Left renal pelvis (tissue), 4 donors: Measurements from ENCODE around the gene AKAP14. TPM values are rescaled to one million over a fixed set of nuclear protein-coding genes. Genes with fewer than 3 reads are reported as not detected.
"Not testable (repeated sequence)": the region's sequence is repeated elsewhere in the genome, so short reads cannot be mapped to it uniquely, and the experiment has no call there.

Experiments used
- DNase-seq, 4 donors: peaks; one replicate each; pipeline ENCODE4 v3.0.0-alpha.2; 2013; ENCODE audit warnings: low read depth in 4 of 4, low spot score in 3 of 4
- polyA plus RNA-seq, 4 donors: library from polyadenylated mRNA; unstranded; fragments of 120-200 nt; gene quantifications; one replicate each; pipeline ENCODE4 v1.2.1, GENCODE V29; 2013; ENCODE audit not compliant: insufficient read length in 4 of 4

Gene AKAP14
- under 1 TPM in 2 of 4 donors, not detected in 2; 0.42 to 0.76 TPM for polyA plus RNA-seq

DNA sequence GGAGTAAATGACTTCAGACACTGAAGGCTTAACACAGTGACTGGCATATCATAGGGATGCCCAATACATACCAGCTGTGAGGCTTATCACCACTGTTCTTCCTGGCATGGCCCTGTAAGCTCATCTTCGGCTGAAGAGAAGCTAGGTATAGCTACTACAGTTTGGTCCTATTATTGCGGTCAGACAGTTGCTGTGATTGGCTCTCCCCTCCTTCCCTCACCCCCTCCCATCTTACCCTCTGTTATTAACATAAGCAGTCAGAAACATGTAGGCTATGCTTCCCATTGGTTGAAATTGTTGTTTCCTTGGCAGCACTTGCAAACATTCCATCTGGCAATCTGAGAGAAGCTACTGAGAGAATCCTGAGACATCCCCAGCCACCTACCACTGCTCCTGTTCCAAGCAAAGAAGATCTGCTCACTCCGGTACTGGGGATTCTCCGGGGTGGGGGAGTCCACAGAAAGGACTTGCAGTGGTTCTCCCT lies at the start of gene AKAP14:
Gene AKAP14, plus strand, starts transcription at position 51 of the 484 bp plus-strand sequence. CDS start 7,331 bp downstream, outside the sequence.
- no peak for DNase-seq

GRCh38 chrX:119852382-119853353 lies 43.0 kb upstream of the AKAP14 start, which contains the start of gene UPF3B:
UPF3B (minus strand) TSS chrX:119852963; CDS start chrX:119852928, 35 bp downstream.
- peak; percentile 82 to 91 (median 86) for DNase-seq

- peak in 1 of 4 donors; percentile 5 for DNase-seq
Observed at GRCh38 chrX:119853444-119853843, 42.2 kb upstream of the AKAP14 start.

GRCh38 chrX:119870626-119871131 lies 25.0 kb upstream of the AKAP14 start:
- no peak for DNase-seq

DNA sequence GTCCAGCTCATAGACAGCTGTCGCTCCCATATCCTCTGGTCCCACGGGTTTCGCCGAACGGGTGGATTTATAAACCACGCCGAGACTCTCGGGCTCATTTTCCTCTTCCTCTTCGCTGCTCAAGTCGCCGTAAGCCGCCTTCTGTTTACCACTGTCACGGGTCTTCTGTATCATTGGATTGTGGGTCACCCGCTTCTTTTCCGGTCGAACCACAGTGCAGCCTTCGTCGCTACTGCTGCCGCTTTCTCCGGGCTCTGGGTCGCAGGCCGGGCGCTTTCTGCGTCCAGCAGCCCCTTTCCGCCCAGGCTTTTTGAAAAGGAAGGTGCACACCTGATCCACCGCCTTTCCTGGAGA lies 24.5 kb upstream of the AKAP14 start:
- no peak for DNase-seq

DNA sequence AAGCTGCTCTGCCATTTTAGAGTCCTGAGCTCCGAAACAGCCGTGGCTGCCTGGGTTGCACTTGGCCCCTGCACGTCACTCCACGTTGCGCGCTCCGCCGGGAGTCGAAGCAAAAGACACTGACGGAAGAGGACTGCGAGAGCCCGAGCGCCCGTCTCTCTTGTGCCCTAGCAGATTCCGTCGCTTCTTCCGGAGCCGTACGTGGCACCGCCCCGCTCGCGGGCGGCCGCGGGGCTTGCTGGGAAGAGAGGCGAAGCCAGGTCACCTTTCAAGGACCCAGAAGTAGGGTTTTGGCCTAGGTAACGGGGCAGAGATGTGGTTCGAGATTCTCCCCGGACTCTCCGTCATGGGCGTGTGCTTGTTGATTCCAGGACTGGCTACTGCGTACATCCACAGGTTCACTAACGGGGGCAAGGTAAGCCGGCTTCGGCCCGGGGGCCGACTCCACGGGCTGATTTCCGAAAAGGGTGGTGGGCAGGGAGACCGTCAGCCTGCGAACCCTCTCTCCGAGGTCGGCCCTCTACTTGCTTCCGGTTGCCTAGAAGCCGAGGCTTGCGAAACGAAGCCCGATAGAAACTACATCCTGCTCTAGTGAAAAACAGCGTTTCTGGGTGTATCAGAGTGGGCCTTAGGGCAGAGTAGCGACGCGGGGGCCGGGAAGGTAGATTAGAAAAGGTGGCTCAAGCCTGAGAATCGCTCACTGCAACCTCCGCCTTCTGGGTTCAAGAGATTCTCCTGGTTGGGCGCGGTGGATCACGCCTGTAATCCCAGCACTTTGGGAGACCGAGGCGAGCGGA lies 23.9 kb upstream of the AKAP14 start, which contains the start of the genes NDUFA1 and RNF113A:
Gene NDUFA1, plus strand, starts transcription at position 234 of the 797 bp plus-strand sequence. Its CDS starts 80 bp downstream, at position 314.
Gene RNF113A, minus strand, starts transcription at position 135 of the 797 bp plus-strand sequence. Its CDS starts 120 bp downstream, at position 15.
- peak in 3 of 4 donors; percentile 61 to 68 (median 65) for DNase-seq

DNA sequence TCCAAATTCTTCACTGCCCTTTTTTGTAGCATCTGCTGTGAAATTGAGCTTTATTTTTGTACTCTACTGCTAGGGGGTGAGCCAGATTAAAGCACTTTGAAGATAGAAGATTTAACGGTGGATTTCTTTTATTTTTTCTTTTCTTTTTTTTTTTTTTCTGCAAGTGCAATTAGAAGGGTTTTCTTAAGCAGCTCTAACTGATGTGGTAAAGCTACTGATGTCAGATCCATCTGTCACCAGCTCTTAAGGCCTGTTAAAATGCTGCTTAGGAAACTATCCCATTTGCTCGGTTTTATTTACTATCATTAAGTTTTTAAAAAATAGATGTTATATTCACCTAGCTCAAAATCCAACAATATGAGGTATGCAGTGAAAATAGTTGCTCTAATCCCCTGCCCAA lies 17.0 kb upstream of the AKAP14 start:
- no peak for DNase-seq

- no peak for DNase-seq
Observed at GRCh38 chrX:119880076-119880475, 15.6 kb upstream of the AKAP14 start.

DNA sequence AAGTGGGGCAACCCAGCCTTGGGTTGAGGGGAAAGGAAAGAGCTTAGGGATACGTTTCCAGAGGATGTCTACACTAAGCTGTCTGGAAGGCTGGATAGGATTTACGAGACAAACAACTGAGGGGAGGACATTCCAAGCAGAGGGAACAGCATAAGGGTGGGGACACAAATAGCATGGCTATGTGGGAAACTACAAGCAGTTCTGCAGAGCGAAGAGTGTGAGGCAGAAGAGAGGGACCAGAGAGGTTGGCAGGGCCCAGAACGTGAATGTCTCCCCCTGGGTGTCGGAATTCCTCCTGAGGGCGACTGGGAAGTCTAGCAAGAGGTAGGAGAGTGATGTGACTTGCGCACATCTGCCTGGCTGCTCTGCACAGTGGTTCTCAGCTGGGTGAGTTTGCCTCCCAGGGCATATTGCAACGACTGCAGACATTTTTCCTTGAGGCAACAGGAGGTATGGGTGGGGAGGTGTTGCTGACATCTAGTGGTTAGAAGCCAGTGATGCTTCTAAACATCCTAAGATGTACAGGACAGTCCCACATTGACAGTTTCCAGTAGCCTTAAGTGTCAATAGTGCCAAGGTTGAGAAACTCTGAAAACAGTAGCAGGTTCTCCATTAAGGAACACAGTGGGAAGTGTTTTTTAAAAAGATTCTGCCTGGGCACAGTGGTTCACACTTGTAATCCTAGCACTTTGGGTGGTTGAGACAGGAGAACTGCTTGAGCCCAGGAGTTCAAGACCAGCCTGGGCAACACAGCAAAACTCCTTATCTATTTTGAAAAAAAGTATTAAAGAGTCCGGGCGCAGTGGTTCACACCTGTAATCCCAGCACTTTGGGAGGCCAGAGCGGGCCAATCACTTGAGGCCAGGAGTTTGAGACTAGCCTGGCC lies 14.9 kb upstream of the AKAP14 start:
- DNase-seq, result no peak

DNA sequence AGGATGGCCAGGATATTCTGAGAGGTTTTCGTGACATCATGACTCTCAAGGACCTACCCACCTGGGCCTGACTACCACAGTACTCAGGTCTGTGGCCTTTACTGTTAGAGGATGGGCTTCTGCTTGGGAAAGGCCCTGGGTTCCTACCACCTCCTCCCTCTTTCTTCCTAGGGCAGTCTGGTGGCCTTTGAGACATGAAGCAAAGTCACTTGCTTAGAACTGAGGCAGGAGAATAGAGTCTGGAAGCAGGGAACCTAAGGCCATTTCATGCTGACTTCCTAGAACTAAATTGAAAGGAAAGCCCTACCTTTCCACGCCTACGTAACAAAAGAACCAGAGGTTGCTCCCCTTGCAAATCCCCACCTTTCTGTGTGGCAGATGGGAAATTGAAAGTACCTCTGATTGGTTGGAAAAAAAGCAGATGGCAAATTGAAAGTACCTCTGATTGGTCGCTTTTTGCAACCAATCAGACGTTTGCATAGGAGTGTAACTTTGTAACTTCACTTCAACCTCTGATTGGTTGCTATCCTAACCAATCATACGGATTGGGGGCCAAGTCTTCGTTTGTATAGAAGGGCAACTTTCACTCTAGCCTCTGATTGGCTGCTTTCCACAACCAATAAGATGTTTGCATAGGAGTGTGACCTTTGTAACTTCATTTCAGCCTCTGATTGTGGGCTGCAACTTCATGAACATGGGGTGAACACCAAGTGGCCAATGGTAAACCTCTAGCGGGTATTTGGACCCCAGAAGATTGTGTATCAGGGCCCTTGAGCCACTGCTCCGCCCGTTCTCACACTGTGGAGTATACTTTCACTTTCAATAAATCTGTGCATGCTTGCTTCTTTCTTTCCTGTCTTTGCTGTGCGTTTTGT lies 9.9 kb upstream of the AKAP14 start:
- DNase-seq, result no peak

- no peak for DNase-seq
Observed at GRCh38 chrX:119887721-119888425, 7.8 kb upstream of the AKAP14 start.

DNA sequence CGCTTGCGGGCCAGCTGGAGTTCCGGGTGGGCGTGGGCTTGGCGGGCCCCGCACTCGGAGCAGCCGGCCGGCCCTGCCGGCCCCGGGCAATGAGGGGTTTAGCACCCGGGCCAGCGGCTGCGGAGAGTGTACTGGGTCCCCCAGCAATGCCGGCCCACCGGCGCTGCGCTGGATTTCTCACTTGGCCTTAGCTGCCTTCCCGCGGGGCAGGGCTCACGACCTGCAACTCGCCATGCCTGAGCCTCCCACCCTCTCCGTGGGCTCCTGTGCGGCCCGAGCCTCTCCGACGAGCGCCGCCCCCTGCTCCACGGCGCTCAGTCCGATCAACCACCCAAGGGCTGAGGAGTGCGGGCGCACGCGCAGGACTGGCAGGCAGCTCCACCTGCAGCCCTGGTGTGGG lies 5.1 kb upstream of the AKAP14 start:
- DNase-seq, result not testable (repeated sequence)

- not testable (repeated sequence) for DNase-seq
Observed at GRCh38 chrX:119891961-119892692, 3.6 kb upstream of the AKAP14 start.

- no peak for DNase-seq
Observed at GRCh38 chrX:119899125-119899524, 3.4 kb downstream of the AKAP14 start.

DNA sequence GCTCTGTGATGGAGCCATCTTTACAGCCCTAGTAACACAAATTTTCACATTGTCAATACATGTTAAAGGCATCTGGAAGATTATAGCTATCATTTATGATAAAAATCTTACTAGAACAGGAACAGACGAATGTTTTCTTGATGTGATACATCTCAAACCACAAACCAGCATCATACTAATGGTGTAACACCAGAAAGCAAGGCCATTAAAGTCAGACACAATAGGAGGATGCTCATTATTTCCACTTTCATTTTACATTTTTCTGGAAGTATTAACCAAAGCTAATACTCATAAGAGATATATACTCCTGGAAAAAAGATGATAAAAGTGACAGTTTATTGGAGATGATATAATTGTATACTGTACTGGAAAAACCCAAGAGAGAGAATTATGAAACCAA lies 5.3 kb downstream of the AKAP14 start:
- no peak for DNase-seq

GRCh38 chrX:119916310-119916709 lies 20.6 kb downstream of the AKAP14 start:
- DNase-seq, result no peak

GRCh38 chrX:119917877-119918276 lies 22.2 kb downstream of the AKAP14 start:
- no peak for DNase-seq
